Neural crest cell (in vitro differentiated cells): ENCODE data around the gene ANGEL2. TPM values are rescaled to one million over a fixed set of nuclear protein-coding genes. Genes with fewer than 3 reads are reported as not detected.

Experiments used
- DNase-seq: peaks from one replicate; pipeline ENCODE4 v3.0.0; 2021; ENCODE audit warnings: low read depth, mixed read lengths, low spot score
- H3K27ac Mint-ChIP-seq: one replicate; pipeline ENCODE4 v1.8.0; 2021; ENCODE audit warnings: mild to moderate bottlenecking, mixed read lengths; ENCODE audit not compliant: unreplicated experiment
- H3K27me3 Mint-ChIP-seq: 2 replicates; pipeline ENCODE4 v1.8.0; 2021; ENCODE audit warnings: low read depth, mild to moderate bottlenecking, mixed read lengths
- H3K36me3 Mint-ChIP-seq: 2 replicates; pipeline ENCODE4 v1.8.0; 2021; ENCODE audit warnings: low read depth, mild to moderate bottlenecking, mixed read lengths
- H3K4me1 Mint-ChIP-seq: 2 replicates; pipeline ENCODE4 v1.8.0; 2021; ENCODE audit warnings: mixed read lengths
- H3K4me3 Mint-ChIP-seq: one replicate; pipeline ENCODE4 v1.8.0; 2021; ENCODE audit warnings: mild to moderate bottlenecking, mixed read lengths
- H3K9me3 Mint-ChIP-seq: 2 replicates; pipeline ENCODE4 v1.8.0; 2021; ENCODE audit warnings: mixed read lengths
- total RNA-seq: library from RNA; stranded (reverse); gene quantifications from 2 replicates; pipeline ENCODE4 v1.2.1, GENCODE V29; 2021
- TF ChIP-seq, protein P1 (sequence below): fragments of 200-600 bp; sonication (generic); conservative IDR thresholded peaks from 2 replicates; pipeline ENCODE4 v1.5.0; 2021; ENCODE audit warnings: antibody characterized with exemption, mild to moderate bottlenecking

ANGEL2 gene
- total RNA-seq, 1 donor from 2014 or later: 49.0 TPM

DNA sequence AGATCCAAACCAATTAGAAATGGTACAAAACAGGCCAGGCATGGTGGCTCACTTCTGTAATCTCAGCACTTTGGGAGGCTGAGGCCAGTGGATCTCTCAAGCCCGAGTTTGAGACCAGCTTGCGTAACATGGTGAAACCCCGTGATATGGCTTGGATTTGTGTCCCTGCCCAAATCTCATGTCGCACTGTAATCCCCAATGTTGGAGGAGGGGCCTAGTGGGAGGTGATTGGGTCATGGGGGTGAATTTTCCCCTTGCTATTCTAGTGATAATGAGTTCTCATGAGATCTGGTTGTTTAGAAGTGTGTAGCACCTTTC lies 72.3 kb downstream of the ANGEL2 start:
- Mint-ChIP-seq H3K27me3 (no peaks in the 10 kb centered on the region), H3K4me3 (no peak overlapping the region), H3K4me1 (no peaks in the 10 kb centered on the region), H3K36me3 (no peaks in the 10 kb centered on the region), H3K27ac (no peak overlapping the region), H3K9me3 (peaks cover 9% of the 10 kb centered on the region)
- no peak for DNase-seq
- TF ChIP-seq, protein P1, sequence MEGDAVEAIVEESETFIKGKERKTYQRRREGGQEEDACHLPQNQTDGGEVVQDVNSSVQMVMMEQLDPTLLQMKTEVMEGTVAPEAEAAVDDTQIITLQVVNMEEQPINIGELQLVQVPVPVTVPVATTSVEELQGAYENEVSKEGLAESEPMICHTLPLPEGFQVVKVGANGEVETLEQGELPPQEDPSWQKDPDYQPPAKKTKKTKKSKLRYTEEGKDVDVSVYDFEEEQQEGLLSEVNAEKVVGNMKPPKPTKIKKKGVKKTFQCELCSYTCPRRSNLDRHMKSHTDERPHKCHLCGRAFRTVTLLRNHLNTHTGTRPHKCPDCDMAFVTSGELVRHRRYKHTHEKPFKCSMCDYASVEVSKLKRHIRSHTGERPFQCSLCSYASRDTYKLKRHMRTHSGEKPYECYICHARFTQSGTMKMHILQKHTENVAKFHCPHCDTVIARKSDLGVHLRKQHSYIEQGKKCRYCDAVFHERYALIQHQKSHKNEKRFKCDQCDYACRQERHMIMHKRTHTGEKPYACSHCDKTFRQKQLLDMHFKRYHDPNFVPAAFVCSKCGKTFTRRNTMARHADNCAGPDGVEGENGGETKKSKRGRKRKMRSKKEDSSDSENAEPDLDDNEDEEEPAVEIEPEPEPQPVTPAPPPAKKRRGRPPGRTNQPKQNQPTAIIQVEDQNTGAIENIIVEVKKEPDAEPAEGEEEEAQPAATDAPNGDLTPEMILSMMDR: no peak

GRCh38 chr1:212942679-212943392 lies 72.8 kb downstream of the ANGEL2 start:
- Mint-ChIP-seq H3K4me1 (no peaks in the 10 kb centered on the region), H3K36me3 (no peaks in the 10 kb centered on the region), H3K4me3 (no peak overlapping the region), H3K27me3 (no peaks in the 10 kb centered on the region), H3K27ac (no peak overlapping the region), H3K9me3 (peaks cover 6% of the 10 kb centered on the region)
- DNase-seq: no peak
- TF ChIP-seq, protein P1: no peak

Other genes with a start within 250 kb of the ANGEL2 start
- 63.0 and 64.7 TPM in 2 replicates for gene NSL1, start 224.1 kb downstream of the ANGEL2 start, total RNA-seq
- gene TATDN3, start 224.0 kb downstream of the ANGEL2 start, total RNA-seq: 14.2 and 15.1 TPM in 2 replicates
- gene SPATA45, start 168.2 kb downstream of the ANGEL2 start, total RNA-seq: 0.68 and 1.3 TPM in 2 replicates
- gene FLVCR1, start 157.6 kb downstream of the ANGEL2 start, total RNA-seq: 31.4 and 33.0 TPM in 2 replicates
- 8.7 and 10.3 TPM in 2 replicates for gene VASH2, start 65.3 kb downstream of the ANGEL2 start, total RNA-seq
- gene RPS6KC1, start 35.4 kb upstream of the ANGEL2 start, total RNA-seq: 16.7 and 19.2 TPM in 2 replicates